DND-41 (cell line): ENCODE data around the gene OCA2.

Experiments
- EZH2 ChIP-seq: IDR thresholded peaks from 3 replicates; pipeline ENCODE4 v1.6.1; 2012; ENCODE audit warnings: borderline replicate concordance, low read depth, mild to moderate bottlenecking, moderate library complexity, low read length, inconsistent platforms; ENCODE audit not compliant: severe bottlenecking
- TF ChIP-seq, protein P1 (sequence below): IDR thresholded peaks from 2 replicates; pipeline ENCODE4 v1.5.1; 2012; ENCODE audit warnings: borderline replicate concordance, low read length, moderate library complexity, mild to moderate bottlenecking; ENCODE audit not compliant: poor library complexity, severe bottlenecking; ENCODE audit errors: extremely low read depth

DNA sequence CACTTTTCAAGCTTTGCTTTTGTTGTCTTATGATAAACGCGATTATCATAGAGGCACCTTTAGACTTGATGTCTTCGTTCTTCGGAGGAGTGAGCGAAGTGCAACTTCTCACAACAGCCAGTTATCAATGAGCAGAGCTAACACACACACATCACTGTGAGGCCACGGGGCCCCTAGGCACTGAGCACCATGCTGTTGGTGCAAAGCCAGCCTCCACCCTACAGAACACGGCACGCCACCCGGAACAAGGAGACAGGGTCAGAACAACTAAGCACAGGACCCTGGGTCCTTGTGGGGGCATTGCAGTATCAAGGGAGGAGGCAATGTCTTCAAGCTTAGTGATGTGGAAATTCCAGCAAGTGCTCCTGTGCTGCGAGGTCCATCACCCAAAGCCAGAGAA is 244.5 kb downstream of the OCA2 start:
- TF ChIP-seq, protein P1, sequence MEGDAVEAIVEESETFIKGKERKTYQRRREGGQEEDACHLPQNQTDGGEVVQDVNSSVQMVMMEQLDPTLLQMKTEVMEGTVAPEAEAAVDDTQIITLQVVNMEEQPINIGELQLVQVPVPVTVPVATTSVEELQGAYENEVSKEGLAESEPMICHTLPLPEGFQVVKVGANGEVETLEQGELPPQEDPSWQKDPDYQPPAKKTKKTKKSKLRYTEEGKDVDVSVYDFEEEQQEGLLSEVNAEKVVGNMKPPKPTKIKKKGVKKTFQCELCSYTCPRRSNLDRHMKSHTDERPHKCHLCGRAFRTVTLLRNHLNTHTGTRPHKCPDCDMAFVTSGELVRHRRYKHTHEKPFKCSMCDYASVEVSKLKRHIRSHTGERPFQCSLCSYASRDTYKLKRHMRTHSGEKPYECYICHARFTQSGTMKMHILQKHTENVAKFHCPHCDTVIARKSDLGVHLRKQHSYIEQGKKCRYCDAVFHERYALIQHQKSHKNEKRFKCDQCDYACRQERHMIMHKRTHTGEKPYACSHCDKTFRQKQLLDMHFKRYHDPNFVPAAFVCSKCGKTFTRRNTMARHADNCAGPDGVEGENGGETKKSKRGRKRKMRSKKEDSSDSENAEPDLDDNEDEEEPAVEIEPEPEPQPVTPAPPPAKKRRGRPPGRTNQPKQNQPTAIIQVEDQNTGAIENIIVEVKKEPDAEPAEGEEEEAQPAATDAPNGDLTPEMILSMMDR, result no peak
- TF ChIP-seq EZH2, result no peak
